AG09309 (cell line): ENCODE data around the gene DYNLL2.
A peak's percentile ranks its signal among the peaks of the same experiment; 100 is the strongest.

ENCODE experiments used
- DNase-seq: peaks from one replicate; pipeline ENCODE4 v3.0.0-alpha.2; 2010; ENCODE audit warnings: low read depth
- H3K4me3 ChIP-seq: 2 replicates; pipeline ENCODE4 v1.5.1; 2011; ENCODE audit warnings: mild to moderate bottlenecking, low read depth, low read length, moderate library complexity; ENCODE audit not compliant: control insufficient read depth
- TF ChIP-seq, protein P1 (sequence below): IDR thresholded peaks from 2 replicates; pipeline ENCODE4 v1.5.1; 2011; ENCODE audit warnings: mild to moderate bottlenecking, low read depth, low read length, inconsistent platforms; ENCODE audit not compliant: insufficient read depth, control insufficient read depth; ENCODE audit errors: missing control alignments

The DYNLL2 gene

DNA sequence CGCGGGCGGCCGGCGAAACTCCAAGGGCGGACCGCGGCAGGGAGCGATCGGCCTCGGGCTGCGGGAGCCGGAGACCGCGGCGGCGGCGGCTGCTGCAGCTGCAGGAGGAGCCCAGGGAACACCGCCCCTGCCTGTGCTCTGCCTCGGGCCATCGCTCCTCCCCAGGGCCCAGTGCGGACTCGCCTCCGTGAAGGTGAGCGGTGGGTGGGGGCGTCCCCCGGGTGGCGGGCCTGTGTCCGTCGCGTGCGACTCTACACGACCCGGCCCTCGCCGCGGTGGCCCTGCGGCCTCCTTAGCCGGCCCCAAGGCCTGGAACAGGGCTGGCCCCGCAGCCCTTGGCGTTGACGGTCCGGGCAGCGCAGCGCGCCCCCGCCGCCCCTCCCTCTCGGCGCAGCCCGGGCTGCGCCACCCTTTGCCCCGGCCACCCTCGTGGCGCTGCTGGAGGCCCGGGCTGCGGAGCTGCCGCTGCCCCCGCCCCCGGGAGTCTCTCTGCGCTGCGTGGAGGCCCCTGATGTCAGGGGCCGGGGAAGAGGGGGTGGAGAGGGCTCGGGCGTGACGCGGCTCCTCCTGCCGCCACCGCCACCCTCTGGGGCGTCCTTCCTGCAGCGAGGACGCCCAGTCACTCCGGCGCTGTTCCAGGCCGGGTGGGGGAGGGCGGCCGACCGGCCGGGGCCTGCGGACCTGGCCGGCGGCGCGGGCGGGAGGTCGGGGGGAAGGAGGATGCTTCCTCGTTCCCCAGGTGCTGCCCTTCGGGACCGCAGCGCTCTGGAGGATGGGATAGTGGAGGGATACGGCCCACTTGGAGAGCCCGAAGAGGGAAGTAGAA lies 485 bp downstream of the DYNLL2 start:
- H3K4me3 ChIP-seq = peak overlapping the region; percentile 88
- TF ChIP-seq, protein P1, sequence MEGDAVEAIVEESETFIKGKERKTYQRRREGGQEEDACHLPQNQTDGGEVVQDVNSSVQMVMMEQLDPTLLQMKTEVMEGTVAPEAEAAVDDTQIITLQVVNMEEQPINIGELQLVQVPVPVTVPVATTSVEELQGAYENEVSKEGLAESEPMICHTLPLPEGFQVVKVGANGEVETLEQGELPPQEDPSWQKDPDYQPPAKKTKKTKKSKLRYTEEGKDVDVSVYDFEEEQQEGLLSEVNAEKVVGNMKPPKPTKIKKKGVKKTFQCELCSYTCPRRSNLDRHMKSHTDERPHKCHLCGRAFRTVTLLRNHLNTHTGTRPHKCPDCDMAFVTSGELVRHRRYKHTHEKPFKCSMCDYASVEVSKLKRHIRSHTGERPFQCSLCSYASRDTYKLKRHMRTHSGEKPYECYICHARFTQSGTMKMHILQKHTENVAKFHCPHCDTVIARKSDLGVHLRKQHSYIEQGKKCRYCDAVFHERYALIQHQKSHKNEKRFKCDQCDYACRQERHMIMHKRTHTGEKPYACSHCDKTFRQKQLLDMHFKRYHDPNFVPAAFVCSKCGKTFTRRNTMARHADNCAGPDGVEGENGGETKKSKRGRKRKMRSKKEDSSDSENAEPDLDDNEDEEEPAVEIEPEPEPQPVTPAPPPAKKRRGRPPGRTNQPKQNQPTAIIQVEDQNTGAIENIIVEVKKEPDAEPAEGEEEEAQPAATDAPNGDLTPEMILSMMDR = no peak
- DNase-seq = no peak

DNA sequence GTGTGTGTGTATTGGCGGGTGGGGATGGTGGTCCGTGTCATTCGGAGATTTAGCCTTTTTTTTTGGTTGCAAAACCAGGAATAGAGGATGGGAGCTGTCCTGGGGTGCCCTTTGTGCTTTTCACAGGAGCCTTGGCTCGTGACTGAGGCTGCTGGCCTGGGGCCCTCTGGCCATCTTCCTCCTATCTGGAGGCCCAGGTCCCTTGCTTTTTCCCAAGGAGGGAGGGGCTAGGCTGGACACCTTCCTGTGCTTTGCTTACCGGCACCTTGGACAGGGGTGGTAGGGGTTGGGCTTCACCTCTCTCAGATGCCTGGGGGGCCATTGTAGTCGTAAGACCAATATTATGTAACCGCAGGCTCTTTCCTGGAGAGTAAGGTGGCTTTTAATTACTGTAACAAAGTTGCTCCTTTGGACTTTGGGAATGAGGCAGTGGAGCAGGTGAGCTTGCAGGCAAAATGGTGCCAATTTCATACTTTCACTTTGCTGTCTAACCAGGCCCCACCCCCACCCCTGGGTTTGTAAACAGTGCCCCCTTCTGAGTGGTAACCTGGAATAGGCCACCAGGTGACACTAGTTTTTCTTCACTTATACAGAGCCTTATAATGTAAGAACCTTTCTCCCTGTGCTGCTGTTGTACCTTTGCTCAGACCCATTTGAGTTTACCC lies 1.2 kb downstream of the DYNLL2 start:
- TF ChIP-seq, protein P1 = peak; percentile 17
- no peak for DNase-seq
- H3K4me3 ChIP-seq = peak overlapping the region; percentile 88

DNA sequence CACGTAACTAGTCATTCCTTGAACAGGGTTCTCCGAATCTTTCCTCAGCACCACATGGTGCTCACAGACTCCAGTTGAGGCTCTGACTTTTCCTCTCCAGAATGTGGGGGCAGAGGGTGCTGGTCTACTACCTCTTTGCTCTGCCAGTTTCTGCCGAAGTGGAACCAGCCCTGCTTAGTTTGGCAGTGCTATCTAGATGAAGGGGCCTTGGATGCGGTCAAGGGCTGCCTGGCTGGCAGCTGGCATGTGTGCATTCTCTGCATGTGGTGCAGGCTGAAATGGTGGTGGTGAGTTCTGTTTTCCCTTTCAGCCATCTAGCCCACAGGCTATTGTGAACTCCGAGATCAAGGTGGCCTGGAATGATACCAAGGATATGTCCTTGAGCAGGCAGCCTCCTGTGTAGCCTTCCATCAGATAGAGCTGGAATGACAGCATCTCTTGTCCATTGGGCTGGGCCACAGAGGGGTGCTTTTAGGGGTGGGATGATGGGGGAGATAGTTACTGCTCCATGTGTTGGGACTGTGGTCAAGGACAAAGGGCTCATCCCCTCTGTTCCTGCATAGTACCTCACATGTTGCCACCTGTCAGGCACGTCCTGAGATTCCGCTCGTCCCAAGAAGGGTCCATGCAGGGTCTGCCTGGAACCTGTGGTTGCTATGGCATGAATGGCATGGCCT lies 2.0 kb downstream of the DYNLL2 start:
- TF ChIP-seq, protein P1 = no peak
- H3K4me3 ChIP-seq = peak overlapping the region; percentile 88

DNA sequence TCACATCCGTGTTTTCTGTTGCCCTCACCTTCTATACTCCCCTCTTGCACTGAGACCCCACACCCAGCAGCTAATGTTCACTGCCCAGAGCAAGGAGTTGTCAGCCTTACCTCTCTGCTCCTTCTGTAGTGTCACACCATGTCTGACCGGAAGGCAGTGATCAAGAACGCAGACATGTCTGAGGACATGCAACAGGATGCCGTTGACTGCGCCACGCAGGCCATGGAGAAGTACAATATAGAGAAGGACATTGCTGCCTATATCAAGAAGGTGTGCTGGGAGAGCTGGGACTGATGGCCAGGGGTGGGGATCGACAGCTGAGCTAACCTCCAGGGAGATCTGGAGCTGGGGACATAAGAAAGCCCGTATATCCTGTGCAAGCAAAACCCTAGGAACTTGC lies 3.7 kb downstream of the DYNLL2 start:
- TF ChIP-seq, protein P1 = no peak
- DNase-seq = no peak
- H3K4me3 ChIP-seq = no peak overlapping the region

More for the DNA sequence above, 2.0 kb downstream of the DYNLL2 start:
- no peak for DNase-seq

DNA sequence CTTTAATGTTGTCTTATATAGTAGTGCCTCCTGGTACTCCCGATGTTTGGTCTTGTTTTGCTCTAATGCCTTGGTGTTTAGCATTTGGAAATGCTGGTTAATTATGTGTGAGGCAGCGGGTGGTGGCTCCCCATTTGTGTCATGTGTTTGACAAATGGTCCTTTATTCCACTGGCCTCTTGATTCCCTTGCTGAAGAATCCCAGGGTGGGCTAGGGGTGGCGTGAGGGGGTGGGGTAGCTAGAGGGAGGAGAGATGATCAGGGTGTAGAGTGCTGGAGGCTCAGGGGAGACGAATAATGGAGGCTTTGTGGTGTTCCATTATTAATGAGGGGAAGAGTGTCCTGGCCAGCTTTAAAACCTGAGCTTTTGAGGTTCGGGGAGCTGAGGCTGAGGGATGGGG lies 5.4 kb downstream of the DYNLL2 start:
- TF ChIP-seq, protein P1 = no peak
- H3K4me3 ChIP-seq = no peak overlapping the region
- no peak for DNase-seq

DNA sequence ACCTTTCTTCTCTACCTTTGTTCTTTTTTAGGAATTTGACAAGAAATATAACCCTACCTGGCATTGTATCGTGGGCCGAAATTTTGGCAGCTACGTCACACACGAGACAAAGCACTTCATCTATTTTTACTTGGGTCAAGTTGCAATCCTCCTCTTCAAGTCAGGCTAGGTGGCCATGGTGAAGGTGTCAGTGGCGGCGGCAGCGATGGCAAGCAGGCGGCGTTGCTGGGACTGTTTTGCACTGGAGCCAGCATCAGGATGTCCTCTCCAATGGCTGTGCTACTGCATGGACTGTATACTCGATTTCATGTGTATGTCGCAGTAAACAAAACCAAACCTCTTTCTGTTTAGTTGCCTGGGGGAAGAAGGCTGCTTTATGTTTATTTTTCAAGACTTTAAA lies 5.9 kb downstream of the DYNLL2 start:
- DNase-seq = no peak
- H3K4me3 ChIP-seq = no peak overlapping the region
- TF ChIP-seq, protein P1 = no peak
